ENCODE results near the gene CHD9NB. TPM values are rescaled to one million over a fixed set of nuclear protein-coding genes. Genes with fewer than 3 reads are reported as not detected.

Gene CHD9NB
- total RNA-seq, 4 donors from 2014 or later = 0.63 to 1.3 TPM; not detected in 2

DNA sequence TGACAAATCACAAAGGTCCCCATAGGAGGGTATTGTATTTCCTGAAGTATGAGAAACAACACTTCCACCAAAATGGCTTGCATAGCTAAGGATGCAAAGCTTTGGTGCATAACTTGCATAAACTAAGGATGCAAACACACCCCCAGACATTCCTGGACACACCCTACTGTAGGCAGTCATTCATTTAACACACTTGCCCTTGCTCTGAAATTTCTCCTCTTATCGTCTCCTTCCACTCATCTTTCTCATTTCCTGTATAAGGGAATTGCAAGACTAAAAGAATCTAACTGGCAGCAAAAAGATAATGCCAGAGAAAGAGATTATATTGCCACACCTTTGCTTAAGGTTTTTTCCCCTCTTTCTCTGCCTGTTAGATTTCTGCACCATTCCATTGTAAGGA lies 30.4 kb upstream of the CHD9NB start:
- H3K27ac ChIP-seq = no peak overlapping the region
- no peaks in the 10 kb centered on the region for H3K9me3 ChIP-seq
- no peaks in the 10 kb centered on the region for H3K27me3 ChIP-seq
- WGBS, 2 donors = 80 to 94% methylated on average over 1 of the region's 1 CpG
- H3K36me3 ChIP-seq = no peaks in the 10 kb centered on the region
- no peak for DNase-seq
- H3K4me1 ChIP-seq = peaks cover 20 to 67% of the 10 kb centered on the region in 2 donors
- intact Hi-C loops (cut with DNase I) = no loop called here
- no peak overlapping the region for H3K4me3 ChIP-seq (replicated peaks in 1 of 3)
- TF ChIP-seq, protein P1, sequence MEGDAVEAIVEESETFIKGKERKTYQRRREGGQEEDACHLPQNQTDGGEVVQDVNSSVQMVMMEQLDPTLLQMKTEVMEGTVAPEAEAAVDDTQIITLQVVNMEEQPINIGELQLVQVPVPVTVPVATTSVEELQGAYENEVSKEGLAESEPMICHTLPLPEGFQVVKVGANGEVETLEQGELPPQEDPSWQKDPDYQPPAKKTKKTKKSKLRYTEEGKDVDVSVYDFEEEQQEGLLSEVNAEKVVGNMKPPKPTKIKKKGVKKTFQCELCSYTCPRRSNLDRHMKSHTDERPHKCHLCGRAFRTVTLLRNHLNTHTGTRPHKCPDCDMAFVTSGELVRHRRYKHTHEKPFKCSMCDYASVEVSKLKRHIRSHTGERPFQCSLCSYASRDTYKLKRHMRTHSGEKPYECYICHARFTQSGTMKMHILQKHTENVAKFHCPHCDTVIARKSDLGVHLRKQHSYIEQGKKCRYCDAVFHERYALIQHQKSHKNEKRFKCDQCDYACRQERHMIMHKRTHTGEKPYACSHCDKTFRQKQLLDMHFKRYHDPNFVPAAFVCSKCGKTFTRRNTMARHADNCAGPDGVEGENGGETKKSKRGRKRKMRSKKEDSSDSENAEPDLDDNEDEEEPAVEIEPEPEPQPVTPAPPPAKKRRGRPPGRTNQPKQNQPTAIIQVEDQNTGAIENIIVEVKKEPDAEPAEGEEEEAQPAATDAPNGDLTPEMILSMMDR (IDR thresholded peaks at IDR 0.05) = no peak
- no peak for TF ChIP-seq POLR2A (IDR thresholded peaks at IDR 0.05)

GRCh38 chr16:53082509-53082908 lies 29.8 kb upstream of the CHD9NB start:
- no peak overlapping the region for H3K27ac ChIP-seq

GRCh38 chr16:53081686-53082407 lies 29.1 kb upstream of the CHD9NB start:
- Histone ChIP-seq H3K27ac (no peak overlapping the region), H3K4me1 (peaks cover 20 to 63% of the 10 kb centered on the region in 2 donors), H3K4me3 (replicated peaks in 1 of 3) (no peak overlapping the region), H3K27me3 (no peaks in the 10 kb centered on the region), H3K36me3 (no peaks in the 10 kb centered on the region), H3K9me3 (no peaks in the 10 kb centered on the region)
- no peak for DNase-seq
- intact Hi-C loops (cut with DNase I) = no loop called here
- 96% methylated on average over 3 of the region's 3 CpGs for WGBS, 2 donors
- no peak for TF ChIP-seq POLR2A (IDR thresholded peaks at IDR 0.05)
- TF ChIP-seq, protein P1 (IDR thresholded peaks at IDR 0.05) = no peak

More at GRCh38 chr16:53082509-53082908, 29.8 kb upstream of the CHD9NB start:
- TF ChIP-seq, protein P1 (IDR thresholded peaks at IDR 0.05) = no peak
- no peak for TF ChIP-seq POLR2A (IDR thresholded peaks at IDR 0.05)
- no peaks in the 10 kb centered on the region for H3K36me3 ChIP-seq
- peaks cover 20 to 67% of the 10 kb centered on the region in 2 donors for H3K4me1 ChIP-seq
- no peak overlapping the region for H3K4me3 ChIP-seq (replicated peaks in 1 of 3)
- no peaks in the 10 kb centered on the region for H3K9me3 ChIP-seq
- intact Hi-C loops (cut with DNase I) = no loop called here
- H3K27me3 ChIP-seq = no peaks in the 10 kb centered on the region
- DNase-seq = no peak
- WGBS, 2 donors = 88 to 90% methylated on average over 4 of the region's 4 CpGs

DNA sequence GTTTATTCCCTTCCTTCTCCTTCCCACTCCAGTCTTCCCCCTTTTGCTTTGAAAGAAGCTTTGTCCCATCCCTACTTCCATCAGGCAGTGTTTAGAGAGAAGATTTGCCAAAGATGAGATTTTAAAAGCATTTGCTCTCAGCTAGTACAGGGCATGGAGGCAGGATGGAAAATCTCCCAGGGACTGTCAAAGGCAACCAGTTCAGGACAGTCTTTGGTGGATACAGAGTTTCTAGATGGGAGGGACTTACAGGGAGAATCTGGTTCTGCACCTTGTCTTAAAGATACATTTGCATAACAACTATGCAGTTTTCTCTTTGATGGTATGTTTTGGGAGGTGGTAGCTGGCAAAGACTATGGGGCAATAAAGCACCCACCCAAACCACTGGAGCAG lies 28.3 kb upstream of the CHD9NB start:
- no peaks in the 10 kb centered on the region for H3K27me3 ChIP-seq
- no peak for DNase-seq
- TF ChIP-seq, protein P1 (IDR thresholded peaks at IDR 0.05) = no peak
- no peak for TF ChIP-seq POLR2A (IDR thresholded peaks at IDR 0.05)
- no peaks in the 10 kb centered on the region for H3K36me3 ChIP-seq
- H3K9me3 ChIP-seq = no peaks in the 10 kb centered on the region
- H3K4me1 ChIP-seq = peaks cover 20 to 55% of the 10 kb centered on the region in 2 donors
- peak overlapping the region; percentile 16 to 64 (median 56) for H3K27ac ChIP-seq
- no peak overlapping the region for H3K4me3 ChIP-seq (replicated peaks in 1 of 3)
- intact Hi-C loops (cut with DNase I) = no loop called here

DNA sequence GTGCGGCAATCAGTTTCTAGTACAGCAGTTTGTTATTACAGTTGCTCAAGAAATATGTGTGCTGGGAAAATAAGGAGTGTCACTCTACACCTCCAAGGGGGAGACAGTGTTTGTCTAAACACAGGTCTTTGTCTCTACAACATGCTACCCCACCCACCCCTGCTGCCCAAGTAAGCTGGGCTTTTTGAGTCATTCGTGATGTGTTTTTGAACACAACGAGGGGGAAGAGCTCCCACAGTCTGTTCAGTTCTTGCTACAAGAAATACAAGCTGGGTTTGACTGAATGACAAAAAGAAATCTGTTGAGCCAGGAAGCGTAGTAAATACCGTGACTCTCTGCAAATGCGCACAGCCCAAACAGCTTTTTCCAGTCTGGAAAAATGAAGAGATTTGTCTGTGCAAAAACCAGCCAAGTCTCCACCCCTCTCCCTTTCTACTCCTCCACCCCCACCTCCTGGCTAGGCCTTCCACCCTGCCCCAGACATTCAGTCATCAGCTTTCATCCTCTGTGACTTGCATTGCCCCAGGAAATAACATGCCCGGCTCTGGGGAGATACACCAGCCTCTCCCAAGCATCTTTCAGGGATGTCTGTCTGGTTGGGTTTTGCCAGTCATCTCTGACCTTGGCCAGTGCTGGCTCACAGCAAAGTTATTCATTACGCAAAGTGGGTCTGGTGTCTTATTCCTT lies 27.8 kb upstream of the CHD9NB start:
- Histone ChIP-seq H3K4me3 (replicated peaks in 1 of 3) (no peak overlapping the region), H3K9me3 (no peaks in the 10 kb centered on the region), H3K27ac (peak overlapping the region; percentile 16 to 64 (median 56)), H3K4me1 (peaks cover 17 to 49% of the 10 kb centered on the region in 2 donors), H3K27me3 (no peaks in the 10 kb centered on the region), H3K36me3 (no peaks in the 10 kb centered on the region)
- TF ChIP-seq POLR2A (IDR thresholded peaks at IDR 0.05) = no peak
- TF ChIP-seq, protein P1 (IDR thresholded peaks at IDR 0.05) = no peak
- peak; percentile 50 to 54 for DNase-seq
- WGBS, 2 donors = 26 to 33% methylated on average over 8 of the region's 8 CpGs
- intact Hi-C loops (cut with DNase I) = no loop called here
